HEK293 (cell line): ENCODE results near the gene CCL2.

Experiments used
- CTCF ChIA-PET: fragments of 350-600 bp; formaldehyde crosslinking; extraction: SDS; loops from one replicate; lab custom pipeline; 2021; ENCODE audit warnings: antibody characterized with exemption; lab: Yijun Ruan, JAX
- POLR2A ChIA-PET: fragments of 300-600 bp; formaldehyde crosslinking; extraction: SDS; loops from one replicate; lab custom pipeline; 2020; ENCODE audit warnings: antibody characterized with exemption, inconsistent platforms; lab: Yijun Ruan, JAX
- H3K27ac ChIP-seq: fragments of 200-500 bp; sonication (Bioruptor generic); 2 replicates; pipeline ENCODE4 v1.5.1; 2014; ENCODE audit warnings: low read depth, low read length, control low read depth, inconsistent platforms; ENCODE audit errors: extremely low read depth
- H3K36me3 ChIP-seq, 2 experiments: fragments of 200-500 bp in 1 of 2; sonication (Bioruptor generic) in 1 of 2; 1 replicate in 1 of 2; 2 replicates in 1 of 2; pipeline ENCODE4 v1.5.1; 2014 to 2017; ENCODE audit warnings: inconsistent platforms in 2 of 2, low read length in 2 of 2; ENCODE audit not compliant: control insufficient read depth in 2 of 2, insufficient read depth in 1 of 2
- H3K4me1 ChIP-seq: fragments of 200-500 bp; sonication (Bioruptor generic); 2 replicates; pipeline ENCODE4 v1.5.1; 2014; ENCODE audit warnings: mild to moderate bottlenecking, low read length, inconsistent platforms; ENCODE audit not compliant: control insufficient read depth, insufficient read depth
- H3K4me3 ChIP-seq: 2 replicates; pipeline ENCODE4 v1.5.1; 2011; ENCODE audit warnings: low read depth, mild to moderate bottlenecking, control low read depth, low read length, moderate library complexity
- H3K9me3 ChIP-seq: fragments of 200-500 bp; sonication (Bioruptor generic); 2 replicates; pipeline ENCODE4 v1.5.1; 2014; ENCODE audit warnings: low read depth, low read length, inconsistent platforms; ENCODE audit not compliant: control insufficient read depth, insufficient read depth
- INSM2 ChIP-seq: fragments of 450-650 bp; formaldehyde crosslinking; IDR thresholded peaks from 2 replicates; pipeline ENCODE4 v1.5.1; 2016; ENCODE audit warnings: missing biosample characterization, missing genetic modification characterization
- PRDM4 ChIP-seq: fragments of 450-650 bp; formaldehyde crosslinking; IDR thresholded peaks from 2 replicates; pipeline ENCODE4 v1.5.1; 2017; ENCODE audit warnings: missing biosample characterization, missing genetic modification characterization
- TCF7L2 ChIP-seq: IDR thresholded peaks from 2 replicates; pipeline ENCODE4 v1.6.1; 2011; ENCODE audit warnings: low read depth, mild to moderate bottlenecking, inconsistent platforms, low read length, moderate library complexity, borderline replicate concordance
- YY2 ChIP-seq: fragments of 450-650 bp; formaldehyde crosslinking; IDR thresholded peaks from 2 replicates; pipeline ENCODE4 v1.5.1; 2016; ENCODE audit warnings: missing biosample characterization, missing genetic modification characterization
- ZBTB44 ChIP-seq: fragments of 450-650 bp; IDR thresholded peaks from 2 replicates; pipeline ENCODE4 v1.5.1; 2018; ENCODE audit warnings: missing biosample characterization, mild to moderate bottlenecking, missing genetic modification characterization
- ZFP37 ChIP-seq: fragments of 450-650 bp; formaldehyde crosslinking; IDR thresholded peaks from 2 replicates; pipeline ENCODE4 v1.5.1; 2016; ENCODE audit warnings: missing biosample characterization, missing genetic modification characterization
- ZNF248 ChIP-seq: fragments of 450-650 bp; formaldehyde crosslinking; IDR thresholded peaks from 2 replicates; pipeline ENCODE4 v1.5.1; 2017; ENCODE audit warnings: missing biosample characterization, missing genetic modification characterization
- ZNF354C ChIP-seq: fragments of 450-650 bp; formaldehyde crosslinking; IDR thresholded peaks from 2 replicates; pipeline ENCODE4 v1.5.1; 2016; ENCODE audit warnings: missing biosample characterization, missing genetic modification characterization, low read depth, borderline replicate concordance
- ZNF362 ChIP-seq: fragments of 450-650 bp; formaldehyde crosslinking; IDR thresholded peaks from 2 replicates; pipeline ENCODE4 v1.5.1; 2016; ENCODE audit warnings: missing biosample characterization, missing genetic modification characterization
- ZNF433 ChIP-seq: fragments of 450-650 bp; formaldehyde crosslinking; IDR thresholded peaks from 2 replicates; pipeline ENCODE4 v1.5.1; 2016; ENCODE audit warnings: missing biosample characterization, missing genetic modification characterization, low read depth
- ZNF514 ChIP-seq: fragments of 450-650 bp; formaldehyde crosslinking; IDR thresholded peaks from 2 replicates; pipeline ENCODE4 v1.5.1; 2016; ENCODE audit warnings: missing biosample characterization, missing genetic modification characterization
- ZNF518A ChIP-seq: fragments of 450-650 bp; formaldehyde crosslinking; conservative IDR thresholded peaks from 2 replicates; pipeline ENCODE4 v1.5.1; 2016; ENCODE audit warnings: low read depth, missing biosample characterization, missing genetic modification characterization
- ZNF624 ChIP-seq: fragments of 450-650 bp; formaldehyde crosslinking; IDR thresholded peaks from 2 replicates; pipeline ENCODE4 v1.5.1; 2017; ENCODE audit warnings: missing biosample characterization, missing genetic modification characterization
- ZNF707 ChIP-seq: fragments of 450-650 bp; formaldehyde crosslinking; IDR thresholded peaks from 2 replicates; pipeline ENCODE4 v1.5.1; 2016; ENCODE audit warnings: missing biosample characterization, missing genetic modification characterization
- ZNF768 ChIP-seq: fragments of 450-650 bp; formaldehyde crosslinking; IDR thresholded peaks from 2 replicates; pipeline ENCODE4 v1.5.1; 2018; ENCODE audit warnings: missing biosample characterization, mild to moderate bottlenecking, missing genetic modification characterization
- ZNF843 ChIP-seq: fragments of 450-650 bp; formaldehyde crosslinking; IDR thresholded peaks from 2 replicates; pipeline ENCODE4 v1.5.1; 2016; ENCODE audit warnings: missing biosample characterization, missing genetic modification characterization
- TF ChIP-seq, protein P1 (sequence below): fragments of 450-650 bp; formaldehyde crosslinking; IDR thresholded peaks from 2 replicates; pipeline ENCODE4 v1.5.1; 2016; ENCODE audit warnings: missing biosample characterization, missing genetic modification characterization

CCL2 gene

DNA sequence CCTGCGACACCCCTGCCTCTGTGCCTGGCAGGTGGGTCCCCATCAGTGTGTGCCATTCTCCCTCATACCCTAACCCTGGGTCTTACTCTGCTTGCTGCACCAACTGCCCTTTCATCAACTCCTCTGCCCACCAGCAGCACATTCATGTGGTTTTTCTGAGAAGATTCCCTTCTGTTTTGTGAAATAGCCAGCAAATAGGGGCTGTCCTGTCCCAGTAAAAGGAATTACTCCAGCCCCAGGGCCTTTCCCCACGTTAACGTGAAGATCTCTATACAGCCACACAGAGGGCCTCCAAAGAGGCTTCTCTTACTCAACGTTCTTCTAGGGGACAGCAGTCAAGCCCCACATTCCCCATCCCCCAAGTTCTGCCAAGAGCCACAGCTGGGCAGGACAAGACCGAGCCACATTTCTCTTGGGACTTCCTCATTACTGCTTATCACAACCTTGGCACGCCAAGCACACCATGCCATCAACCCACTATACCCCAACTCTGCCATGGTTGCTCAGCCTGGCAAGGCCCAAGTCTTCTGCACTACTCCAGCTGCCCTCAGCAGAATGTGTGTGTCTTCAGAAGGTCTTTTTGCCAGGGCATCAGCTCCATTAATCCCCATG is 18.7 kb upstream of the CCL2 start:
- TF ChIP-seq ZNF518A: no peak
- TF ChIP-seq ZBTB44: no peak
- no peak for TF ChIP-seq INSM2 (tag by site-specific recombination)
- TF ChIP-seq PRDM4 (tag by site-specific recombination): no peak
- TF ChIP-seq ZNF248 (tag by site-specific recombination): no peak
- TF ChIP-seq ZNF624 (tag by site-specific recombination): no peak
- TF ChIP-seq YY2 (tag by site-specific recombination): no peak
- no peak for TF ChIP-seq ZNF707 (tag by site-specific recombination)
- TF ChIP-seq ZNF354C (tag by site-specific recombination): no peak
- no peak for TF ChIP-seq ZNF843 (tag by site-specific recombination)
- TF ChIP-seq ZNF362 (tag by site-specific recombination): no peak
- TF ChIP-seq, all 188 proteins: peak for 0
- peaks cover 10% of the 10 kb centered on the region for H3K4me1 ChIP-seq
- POLR2A ChIA-PET: no interaction called here
- no peak overlapping the region for H3K4me3 ChIP-seq
- H3K27ac ChIP-seq: no peak overlapping the region
- CTCF ChIA-PET: interaction anchor here (1.0 to 5.0 kb wide), 2 partner anchors 35 to 125 kb away, joined by 3 to 21 read pairs; no protein-coding TSS in a partner anchor
- no peaks in the 10 kb centered on the region for H3K36me3 ChIP-seq
- H3K9me3 ChIP-seq: no peaks in the 10 kb centered on the region

DNA sequence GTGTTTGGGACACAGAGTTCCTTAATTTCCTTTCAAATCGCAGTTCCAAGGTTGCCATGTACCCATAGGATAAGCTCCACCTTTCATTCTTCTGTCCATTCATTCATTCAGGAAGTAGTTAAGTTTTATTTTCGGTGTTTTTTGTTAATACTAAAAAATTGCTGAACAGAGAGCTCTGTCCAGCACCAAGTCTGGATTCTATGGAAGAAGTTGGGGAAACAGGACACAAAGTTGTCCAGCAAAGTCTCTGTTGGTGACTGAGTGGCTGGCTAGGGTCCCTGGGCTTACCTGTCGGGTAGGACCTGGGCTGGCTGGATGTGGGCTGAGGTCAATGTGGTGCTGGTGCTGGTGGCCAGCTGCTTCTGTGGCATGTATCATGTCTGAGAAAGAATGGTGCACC is 17.6 kb upstream of the CCL2 start:
- Histone ChIP-seq H3K4me1 (peaks cover 10% of the 10 kb centered on the region), H3K27ac (no peak overlapping the region), H3K36me3 (no peaks in the 10 kb centered on the region), H3K9me3 (no peaks in the 10 kb centered on the region), H3K4me3 (no peak overlapping the region)
- POLR2A ChIA-PET: no interaction called here
- CTCF ChIA-PET: interaction anchor here (0.7 to 5.0 kb wide), 3 partner anchors 18 to 38 kb away, joined by 3 to 21 read pairs (median 3); no protein-coding TSS in a partner anchor
- TF ChIP-seq ZNF433 (tag by site-specific recombination) (no peak), TCF7L2 (no peak), ZNF768 (tag by site-specific recombination) (no peak), ZNF514 (tag by site-specific recombination) (no peak), ZNF707 (tag by site-specific recombination) (no peak), ZFP37 (tag by site-specific recombination) (no peak)
- TF ChIP-seq, protein P1, sequence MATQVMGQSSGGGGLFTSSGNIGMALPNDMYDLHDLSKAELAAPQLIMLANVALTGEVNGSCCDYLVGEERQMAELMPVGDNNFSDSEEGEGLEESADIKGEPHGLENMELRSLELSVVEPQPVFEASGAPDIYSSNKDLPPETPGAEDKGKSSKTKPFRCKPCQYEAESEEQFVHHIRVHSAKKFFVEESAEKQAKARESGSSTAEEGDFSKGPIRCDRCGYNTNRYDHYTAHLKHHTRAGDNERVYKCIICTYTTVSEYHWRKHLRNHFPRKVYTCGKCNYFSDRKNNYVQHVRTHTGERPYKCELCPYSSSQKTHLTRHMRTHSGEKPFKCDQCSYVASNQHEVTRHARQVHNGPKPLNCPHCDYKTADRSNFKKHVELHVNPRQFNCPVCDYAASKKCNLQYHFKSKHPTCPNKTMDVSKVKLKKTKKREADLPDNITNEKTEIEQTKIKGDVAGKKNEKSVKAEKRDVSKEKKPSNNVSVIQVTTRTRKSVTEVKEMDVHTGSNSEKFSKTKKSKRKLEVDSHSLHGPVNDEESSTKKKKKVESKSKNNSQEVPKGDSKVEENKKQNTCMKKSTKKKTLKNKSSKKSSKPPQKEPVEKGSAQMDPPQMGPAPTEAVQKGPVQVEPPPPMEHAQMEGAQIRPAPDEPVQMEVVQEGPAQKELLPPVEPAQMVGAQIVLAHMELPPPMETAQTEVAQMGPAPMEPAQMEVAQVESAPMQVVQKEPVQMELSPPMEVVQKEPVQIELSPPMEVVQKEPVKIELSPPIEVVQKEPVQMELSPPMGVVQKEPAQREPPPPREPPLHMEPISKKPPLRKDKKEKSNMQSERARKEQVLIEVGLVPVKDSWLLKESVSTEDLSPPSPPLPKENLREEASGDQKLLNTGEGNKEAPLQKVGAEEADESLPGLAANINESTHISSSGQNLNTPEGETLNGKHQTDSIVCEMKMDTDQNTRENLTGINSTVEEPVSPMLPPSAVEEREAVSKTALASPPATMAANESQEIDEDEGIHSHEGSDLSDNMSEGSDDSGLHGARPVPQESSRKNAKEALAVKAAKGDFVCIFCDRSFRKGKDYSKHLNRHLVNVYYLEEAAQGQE (tag by site-specific recombination): no peak
